GM19467 (cell line): ENCODE measurements around the gene DNM1.

Experiments used
- ATAC-seq: cut with Tn5 transposase; IDR thresholded peaks from one replicate; pipeline ENCODE4 v1.9.1; 2021; ENCODE audit warnings: mild to moderate bottlenecking, moderate library complexity; ENCODE audit not compliant: unreplicated experiment

The DNM1 gene

DNA sequence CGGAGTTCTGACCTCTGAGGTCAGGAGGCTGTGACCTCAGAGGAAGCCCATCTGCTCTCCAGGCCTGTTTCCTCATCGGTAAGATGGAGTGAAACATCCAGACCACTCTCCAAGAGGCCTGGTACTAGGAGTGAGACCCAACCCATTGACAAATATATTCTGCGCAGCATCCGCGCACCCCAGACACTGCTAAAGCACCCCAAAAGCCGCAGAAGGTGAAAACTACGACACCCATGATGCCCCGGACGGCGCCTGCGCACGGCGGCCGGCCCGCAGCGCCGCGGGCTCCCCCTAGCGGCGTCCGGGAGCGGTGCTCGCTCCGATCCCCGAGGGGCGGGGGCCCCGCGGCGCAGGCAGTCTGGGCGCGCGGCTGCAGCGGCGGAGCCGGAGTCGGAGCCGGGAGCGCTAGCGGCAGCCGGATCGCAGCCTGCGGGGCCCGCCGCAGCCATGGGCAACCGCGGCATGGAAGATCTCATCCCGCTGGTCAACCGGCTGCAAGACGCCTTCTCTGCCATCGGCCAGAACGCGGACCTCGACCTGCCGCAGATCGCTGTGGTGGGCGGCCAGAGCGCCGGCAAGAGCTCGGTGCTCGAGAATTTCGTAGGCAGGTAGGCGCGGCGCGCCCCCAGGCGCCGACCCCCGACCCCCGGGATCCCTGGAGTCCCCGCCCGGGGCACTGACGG, at the start of gene DNM1:
Gene DNM1 (plus strand): TSS at position 356 of the 683 bp plus-strand sequence. CDS start 92 bp downstream, at position 448.
- peak; percentile 57 for ATAC-seq

DNA sequence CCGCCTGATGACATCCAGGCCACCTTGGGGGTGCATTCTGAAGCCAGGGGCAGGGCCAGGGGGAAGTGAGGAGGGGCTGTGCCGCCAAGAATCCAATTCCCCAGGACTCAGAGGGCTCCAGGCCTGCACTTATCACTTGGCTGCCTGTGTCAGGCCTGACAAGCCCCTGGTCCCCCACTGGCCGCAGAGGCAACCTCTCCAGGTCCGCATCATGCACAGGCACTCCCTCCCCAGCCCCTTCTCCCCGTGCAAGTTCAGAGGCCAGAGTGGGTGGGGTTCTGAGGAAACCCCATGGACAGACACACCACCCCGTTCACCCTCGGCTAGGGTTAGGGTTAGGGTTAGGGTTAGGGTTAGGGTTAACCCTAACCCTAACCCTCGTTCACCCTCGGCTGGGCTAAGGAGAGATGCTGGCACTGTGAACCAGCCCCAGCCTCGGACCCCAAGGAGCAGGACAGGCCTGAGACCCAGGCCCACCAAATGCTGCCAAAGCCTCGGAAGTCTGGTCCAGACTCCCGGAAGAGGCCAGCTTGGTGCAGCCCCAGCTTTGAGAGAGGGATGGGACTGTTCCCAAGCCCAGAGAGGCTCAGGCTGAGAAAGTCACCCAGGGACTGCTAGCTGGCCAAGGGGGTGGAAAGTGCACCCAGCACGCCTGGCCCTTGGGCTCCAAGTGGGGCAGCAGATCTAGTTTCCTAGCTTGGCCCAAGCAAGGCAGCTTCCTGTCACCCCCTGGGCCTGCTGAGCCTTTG, 49.1 kb upstream of the DNM1 start:
- no peak for ATAC-seq

DNA sequence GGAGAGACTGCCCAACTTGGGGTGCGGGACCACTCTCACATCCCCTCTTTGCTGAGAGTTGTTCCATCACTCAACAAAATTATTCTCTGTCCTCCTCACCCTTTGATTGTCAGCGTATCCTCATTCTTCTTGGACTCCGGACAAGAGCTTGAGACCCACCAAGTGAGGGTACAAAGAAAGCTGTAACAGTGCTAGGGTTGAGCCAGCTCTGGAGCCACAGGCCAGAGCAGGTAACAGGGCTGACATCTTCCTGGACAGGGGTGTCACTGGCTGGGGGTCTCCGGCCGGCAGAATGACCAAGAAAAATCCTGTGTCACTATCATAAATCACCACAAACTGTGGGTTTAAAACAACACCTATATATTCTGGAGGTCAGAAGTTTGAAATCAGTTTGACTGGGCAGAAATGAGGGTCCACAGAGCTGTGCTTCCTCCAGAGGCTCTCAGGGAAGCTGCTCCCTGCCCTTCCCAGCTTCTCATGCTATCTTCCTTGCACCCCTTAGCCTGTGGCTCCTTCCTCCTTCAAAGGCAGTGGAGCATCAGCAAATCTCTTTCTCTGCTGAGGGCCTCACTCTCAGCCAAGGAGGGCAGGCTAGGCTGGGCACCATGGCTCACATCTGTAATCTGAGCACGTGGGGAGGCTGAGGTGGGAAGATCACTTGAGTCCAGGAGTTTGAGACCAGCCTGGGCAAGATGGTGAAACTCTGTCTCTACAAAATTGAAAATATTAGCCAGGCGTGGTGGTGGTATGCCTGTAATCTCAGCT, 47.3 kb upstream of the DNM1 start:
- ATAC-seq, result no peak

DNA sequence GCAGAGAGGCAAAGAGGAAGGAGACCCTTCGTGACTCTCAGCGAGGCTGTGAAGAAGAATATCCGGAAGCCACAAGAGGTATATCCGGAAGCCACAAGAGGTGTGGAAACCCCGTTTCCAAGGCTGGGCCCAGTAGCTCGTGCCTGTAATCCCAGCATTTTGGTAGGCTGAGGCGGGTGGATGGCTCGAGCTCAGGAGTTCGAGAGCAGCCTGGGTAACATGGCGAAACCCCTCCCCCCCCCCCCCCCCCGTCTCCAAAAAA, 43.7 kb upstream of the DNM1 start:
- ATAC-seq, result no peak

DNA sequence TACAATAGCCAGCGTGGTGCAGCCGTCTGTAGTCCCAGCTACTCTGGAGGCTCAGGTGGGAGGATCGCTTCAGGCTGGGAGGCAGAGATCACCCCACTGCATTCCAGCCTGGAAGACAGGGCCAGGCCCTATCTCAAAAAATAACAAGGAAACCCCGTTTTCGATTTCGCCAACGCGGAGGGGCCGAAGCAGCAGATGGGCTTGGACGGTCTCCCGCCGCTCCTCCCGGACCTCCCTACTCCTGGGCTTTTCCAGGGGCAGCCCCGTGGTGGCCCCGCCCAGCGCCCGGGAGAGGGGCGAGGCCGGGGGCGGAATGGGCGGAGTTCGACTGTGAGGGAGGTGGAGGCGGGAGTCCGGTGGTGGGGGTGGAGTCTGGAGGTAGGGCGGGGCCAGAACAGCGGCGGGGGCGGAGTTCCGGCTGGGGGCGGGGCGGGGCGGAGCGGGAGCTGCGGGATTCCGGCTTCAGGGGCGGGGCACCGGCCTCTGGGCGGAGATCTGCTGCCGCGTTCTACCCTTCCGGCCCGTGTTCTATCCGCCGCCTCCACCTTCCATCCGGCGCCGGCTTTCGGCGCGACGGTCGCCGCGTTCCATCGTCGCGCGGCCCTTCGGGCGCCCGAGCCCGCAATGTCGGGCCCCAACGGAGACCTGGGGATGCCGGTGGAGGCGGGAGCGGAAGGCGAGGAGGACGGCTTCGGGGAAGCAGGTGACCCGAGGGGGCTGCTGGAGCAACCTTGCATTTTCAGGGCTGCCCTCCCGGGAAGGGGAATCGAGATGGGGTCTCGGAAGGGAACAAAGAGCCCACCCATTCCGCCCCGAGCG, 43.2 kb upstream of the DNM1 start, which contains the start of gene BBLN:
Gene BBLN (plus strand): TSS at position 482 of the 819 bp plus-strand sequence. CDS start 143 bp downstream, at position 625.
- peak; percentile 61 for ATAC-seq

DNA sequence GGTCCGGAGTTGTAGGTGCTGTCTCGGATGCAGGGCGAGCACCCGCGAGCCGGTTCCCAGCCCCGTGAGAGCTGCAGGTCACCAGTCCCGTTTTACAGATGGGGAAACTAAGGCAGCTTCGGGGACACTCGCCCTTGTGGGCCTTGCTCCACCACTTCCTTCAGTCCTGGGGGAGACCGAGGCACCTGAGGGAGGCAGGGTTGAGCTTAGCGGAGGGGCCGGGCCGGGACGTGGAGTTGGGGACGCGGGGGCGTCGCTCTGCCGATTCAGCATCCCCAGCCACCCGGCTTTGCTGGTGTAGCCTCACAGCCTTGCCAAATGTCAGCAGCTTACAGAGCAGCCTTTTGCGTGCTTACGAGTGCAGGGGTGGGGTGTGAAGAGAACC, 42.6 kb upstream of the DNM1 start:
- peak; percentile 5 for ATAC-seq

DNA sequence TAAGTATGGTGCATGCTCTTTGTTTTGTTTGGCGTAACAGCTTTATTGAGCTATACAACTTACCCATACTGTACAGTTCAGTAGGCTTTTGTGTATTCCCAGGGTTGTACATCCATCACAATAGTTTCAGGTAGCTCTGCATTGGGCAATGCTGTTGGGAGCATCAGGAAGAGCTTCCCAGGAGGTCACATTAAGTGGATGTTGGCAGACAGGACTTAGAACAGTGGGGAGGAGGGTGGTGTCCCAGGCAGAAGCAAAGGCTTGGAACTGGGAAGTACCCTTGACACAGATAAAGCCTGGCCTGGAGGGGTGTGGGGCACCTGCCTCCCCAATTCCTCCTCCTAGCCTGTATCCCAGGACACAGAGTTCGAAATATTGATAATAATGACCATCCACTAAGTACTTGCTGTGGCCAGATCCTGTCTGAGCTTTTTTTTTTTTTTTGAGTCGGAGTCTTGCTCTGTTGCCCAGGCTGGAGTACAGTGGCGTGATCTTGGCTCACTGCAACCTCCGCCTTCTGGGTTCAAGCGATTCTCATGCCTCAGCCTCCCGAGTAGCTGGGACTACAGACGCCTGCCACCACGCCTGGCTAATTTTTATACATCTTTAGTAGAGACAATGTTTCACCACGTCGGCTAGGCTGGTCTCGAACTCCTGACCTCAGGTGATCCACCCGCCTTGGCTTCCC, 41.8 kb upstream of the DNM1 start:
- ATAC-seq, result no peak

DNA sequence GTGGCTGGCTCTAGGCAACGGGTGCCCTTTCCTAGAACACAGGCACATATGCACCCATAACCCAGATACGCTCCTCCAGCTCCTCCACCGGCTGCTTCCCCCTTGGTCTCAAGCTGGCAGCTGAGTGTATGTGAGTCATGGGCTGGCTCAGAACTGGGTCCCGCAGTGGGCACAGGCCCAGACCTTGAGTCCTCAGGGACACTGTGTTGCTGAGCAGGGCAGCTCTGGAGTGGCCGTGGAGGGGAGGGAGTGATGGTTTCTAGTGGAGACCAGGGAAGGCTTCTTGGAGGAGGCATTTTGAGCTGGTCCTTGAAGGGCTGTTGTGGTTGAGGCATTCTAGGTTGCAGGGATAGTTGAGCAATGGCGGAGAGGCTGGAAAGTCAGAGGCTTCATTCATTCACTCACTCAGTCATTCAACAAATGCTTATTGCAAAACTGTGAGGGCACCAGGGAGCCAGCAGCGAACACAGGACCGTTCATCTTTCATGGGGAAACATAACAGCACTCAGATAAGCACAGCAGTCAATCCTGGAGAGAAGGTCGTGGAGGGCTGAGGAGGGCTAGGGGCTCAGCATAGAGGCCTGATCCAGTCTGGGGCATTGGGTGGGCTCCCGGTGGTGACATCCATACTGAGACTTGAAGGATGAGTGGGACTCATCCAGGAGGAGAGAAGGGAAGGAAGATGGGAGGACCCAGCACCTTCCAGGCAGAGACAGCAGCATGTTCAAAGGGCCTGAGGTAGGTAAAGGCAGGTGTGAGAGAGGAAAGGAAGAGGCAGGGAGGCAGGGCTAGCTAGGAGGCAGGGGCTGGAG, 40.8 kb upstream of the DNM1 start:
- no peak for ATAC-seq

DNA sequence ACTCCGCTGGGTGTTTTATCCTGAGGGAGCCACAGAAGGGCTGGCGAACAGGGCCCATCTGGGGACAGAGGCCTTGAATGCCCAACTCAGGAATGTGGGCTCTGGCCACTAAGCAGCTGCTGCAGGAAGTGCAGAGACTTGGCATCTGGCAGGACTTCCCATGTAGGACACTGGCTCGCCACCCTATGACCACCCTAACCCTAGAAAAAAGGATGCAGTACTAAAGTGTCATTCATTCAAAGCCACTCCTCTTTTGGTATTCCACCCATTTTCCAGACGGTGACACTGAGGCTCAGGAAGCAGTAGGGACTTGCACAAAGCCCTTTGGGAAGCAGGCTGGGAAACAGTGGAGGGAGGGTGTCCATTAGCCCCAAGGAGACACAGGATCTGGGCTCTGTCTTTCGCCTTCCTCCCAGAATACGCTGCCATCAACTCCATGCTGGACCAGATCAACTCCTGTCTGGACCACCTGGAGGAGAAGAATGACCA, 40.1 kb upstream of the DNM1 start:
- no peak for ATAC-seq

DNA sequence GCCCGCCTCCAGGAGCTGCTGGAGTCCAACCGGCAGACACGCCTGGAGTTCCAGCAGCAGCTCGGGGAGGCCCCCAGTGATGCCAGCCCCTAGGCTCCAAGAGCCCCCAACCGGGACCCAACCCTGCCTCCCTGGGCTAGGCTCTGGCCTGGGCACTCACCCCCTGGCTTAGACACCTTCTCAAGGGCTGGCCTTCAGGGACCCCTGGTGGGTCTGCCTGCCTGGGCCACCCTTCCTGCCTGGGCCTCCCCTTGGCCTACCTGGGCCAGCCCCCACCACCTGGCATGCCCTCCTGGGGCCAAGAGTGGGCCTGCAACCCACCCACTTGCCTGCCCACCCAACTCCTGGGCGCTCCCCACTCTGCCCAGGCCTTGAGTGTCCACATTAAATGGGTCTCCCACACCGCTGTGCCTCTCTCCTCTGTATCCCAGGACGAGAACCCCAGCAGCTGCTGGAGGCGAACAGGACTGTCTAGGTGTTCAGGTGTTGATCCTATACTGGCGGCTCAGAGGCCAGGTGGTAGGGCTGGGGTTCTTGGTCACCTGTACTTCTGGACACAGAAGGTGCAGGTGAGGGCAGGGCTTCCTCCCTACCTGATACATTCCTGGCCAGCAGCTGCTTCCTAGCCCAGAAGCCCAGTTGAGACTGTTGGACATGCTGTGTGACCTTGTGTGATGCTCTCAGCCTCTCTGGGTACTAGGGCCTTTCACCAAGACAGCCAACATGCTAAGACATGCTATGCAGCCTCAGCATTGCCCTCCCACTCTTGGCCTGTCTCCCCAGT, 39.5 kb upstream of the DNM1 start:
- no peak for ATAC-seq

DNA sequence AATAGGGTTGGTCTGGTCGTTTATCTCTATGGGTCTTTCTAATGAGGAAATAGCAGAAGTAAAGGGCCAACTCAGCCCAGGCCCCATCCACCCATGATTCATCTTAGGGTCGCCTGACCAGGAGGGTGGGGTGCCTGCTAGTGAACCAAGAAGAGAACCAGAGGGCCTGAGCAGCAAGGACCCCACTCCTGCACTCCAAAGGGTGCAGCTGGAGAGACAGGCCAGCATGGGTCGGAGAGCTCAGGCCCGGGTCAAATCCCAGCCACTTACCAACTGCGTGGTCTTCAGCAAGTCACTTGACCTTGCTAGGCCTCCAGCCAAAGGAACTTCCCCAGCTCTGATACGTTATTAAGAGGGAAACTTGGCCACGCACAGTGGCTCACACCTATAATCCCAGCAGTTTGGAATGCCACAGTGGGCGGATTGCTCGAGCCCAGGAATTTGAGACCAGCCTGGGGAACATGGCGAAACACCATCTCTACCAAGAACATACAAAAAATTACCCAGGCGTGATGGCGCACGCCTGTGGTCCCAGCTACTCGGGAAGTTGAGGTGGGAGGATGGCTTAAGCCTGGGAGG, 38.8 kb upstream of the DNM1 start:
- no peak for ATAC-seq

DNA sequence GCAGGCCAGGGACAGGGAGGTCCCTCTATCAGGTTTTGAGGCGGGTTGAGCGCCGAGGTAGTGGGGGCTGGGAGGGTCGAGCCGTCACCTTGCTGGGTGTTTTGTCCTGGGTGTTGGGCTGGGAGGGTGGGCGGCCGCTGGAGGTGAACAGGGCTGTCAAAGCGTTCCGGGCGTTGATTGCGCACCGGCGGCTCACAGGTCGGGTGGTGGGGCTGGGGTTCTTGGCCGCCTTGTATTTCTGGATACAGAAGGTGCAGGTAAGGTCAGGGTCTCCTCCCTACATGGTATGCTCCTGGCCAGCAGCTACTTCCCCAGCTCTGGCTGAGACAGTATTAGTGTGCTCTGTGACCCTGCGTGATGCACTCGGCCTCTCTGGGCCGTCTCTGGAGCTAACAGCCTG, 37.0 kb upstream of the DNM1 start:
- ATAC-seq, result no peak

DNA sequence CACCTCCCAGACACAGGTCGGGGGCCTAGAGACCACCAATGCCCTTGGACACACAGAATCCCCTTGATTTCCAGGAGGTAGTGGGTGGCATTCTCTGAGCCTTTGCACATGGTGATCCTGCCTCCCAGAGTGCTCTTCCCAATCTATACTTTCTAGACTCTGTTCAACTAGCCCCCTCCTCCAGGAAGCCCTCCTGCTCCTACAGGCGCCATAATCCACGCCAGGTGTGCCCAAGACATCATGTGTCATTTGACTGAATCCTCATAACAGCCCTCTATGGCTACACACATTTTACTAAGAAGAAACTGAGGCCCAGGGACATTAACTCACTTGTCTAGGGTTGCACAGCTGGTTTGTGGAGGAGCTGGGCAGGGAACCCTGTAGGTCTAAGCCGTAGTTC, 36.0 kb upstream of the DNM1 start:
- no peak for ATAC-seq

DNA sequence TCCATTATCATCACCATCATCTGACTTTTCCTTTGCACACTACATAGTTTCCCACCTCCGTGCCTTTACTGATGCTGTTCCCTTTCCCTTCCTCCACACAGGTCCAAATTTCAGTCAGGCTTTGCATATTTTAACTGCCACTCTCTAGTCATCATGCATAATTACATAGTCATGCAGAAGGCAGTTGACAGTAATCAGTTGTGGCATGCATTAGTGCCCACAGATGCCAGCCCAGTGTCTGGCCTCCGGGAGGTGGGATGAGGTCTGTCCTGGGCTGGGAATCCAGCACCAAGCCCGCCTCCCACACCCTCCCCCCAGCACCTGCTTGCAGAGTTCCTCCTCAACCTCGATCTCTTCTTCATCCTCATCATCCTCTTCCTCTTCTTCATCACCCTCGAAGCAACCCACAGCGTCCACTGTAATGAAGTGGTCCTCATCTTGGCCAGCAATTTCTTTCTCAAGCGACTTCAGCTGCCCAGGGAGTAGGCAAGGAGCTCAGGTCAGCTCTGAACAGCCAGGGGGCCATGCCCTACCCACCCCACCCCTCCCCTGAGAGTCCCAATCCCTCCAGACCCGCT, 34.4 kb upstream of the DNM1 start:
- ATAC-seq, result no peak

DNA sequence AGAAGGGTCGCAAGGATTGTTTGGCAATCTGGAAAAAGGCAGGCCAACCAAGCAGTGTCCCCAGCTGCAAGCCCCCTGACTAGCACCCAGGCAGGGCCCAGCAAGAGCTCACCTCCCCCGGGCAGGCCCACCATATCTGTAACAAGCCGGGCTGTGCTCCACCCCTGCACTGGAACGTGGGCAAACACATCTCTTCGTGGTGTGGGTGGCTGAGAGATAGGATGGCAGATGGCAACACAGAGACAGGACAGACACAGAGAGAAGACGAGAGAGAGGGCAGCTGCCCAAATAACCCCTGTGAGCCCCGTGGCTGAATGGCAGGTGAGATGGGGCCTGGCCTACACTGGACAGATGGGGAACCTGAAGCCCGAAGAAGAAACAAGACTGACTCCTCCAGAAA, 33.7 kb upstream of the DNM1 start:
- ATAC-seq, result no peak

DNA sequence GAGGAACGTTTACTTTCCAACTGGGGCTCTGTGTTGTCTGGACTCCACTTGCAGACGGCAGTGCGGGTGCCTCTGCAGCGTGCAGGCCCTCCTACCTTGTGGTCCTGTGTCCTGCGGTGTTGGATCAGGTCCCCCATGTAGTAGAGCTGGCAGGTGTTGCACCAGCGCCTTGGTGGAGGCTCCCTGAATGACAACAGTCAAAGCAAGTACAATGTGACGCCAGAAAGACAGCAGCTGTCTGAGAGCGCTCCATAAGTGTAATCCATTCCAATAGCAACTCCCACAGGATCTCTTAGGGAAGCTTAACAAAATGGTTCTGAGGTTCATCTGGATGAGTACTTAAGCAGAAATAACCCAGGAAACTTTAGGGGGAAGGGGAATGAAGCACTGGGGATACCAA, 33.3 kb upstream of the DNM1 start:
- ATAC-seq, result no peak

DNA sequence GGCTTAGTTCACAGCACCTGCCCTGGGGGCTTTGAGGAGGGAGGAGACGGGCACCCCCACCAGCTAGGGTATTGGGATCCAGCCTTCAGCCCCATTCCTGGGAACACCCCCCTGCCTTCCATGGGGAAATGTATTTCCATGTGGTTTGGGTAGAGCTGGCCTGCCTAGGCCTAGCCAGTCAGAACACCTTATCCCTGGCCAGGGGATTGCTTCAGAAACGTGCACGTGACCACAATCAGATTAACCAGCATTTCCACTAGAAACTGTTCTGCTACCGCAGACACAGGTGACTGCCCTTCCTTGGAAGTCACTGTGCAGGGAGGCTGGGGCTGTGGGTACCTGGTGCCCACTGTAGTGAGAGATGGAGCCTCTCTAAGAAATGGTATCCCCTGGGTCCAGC, 29.1 kb upstream of the DNM1 start:
- ATAC-seq, result no peak

DNA sequence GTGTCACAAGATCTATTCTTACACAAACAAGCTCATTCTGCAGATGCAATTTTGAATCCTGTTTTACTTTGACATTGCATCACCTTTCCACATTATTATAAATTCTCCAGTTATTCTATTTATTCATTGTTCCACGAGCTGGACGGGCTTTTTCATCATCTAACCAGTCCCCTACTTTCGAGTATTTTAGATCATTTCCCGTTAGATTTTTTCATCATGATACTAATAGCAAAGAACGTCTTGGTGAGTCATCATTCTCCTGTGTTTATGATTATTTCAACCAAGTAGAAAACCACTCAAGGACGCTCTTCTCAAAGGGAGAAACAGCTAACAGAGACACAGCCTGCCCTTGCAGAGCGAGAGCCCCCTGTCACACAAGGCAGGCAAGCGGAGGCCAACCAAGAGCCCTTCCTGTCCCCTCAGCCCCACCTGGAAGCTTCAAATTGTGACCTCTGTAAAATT, 28.0 kb upstream of the DNM1 start:
- no peak for ATAC-seq
